Common myeloid progenitor, CD34-positive (primary cell): ENCODE data around the gene HTR3B.
"Not testable (repeated sequence)": the region's sequence is repeated elsewhere in the genome, so short reads cannot be mapped to it uniquely, and the experiment has no call there.

Source experiments
- CTCF ChIA-PET: fragments of 350-600 bp; sonication (Branson Sonifier 250); formaldehyde crosslinking; loops from one replicate; lab custom pipeline; 2021; ENCODE audit warnings: antibody characterized with exemption; lab: Charles Lee
- POLR2A ChIA-PET: fragments of 350-600 bp; sonication (Branson Sonifier 250); formaldehyde crosslinking; loops from one replicate; lab custom pipeline; 2021; ENCODE audit warnings: antibody characterized with exemption; lab: Charles Lee
- DNase-seq, 3 donors: peaks; one replicate each; pipeline versions ENCODE4 v3.0.0 to v3.0.0-alpha.2; 2013
- H3K27ac ChIP-seq, 2 experiments: 1 replicate in 1 of 2; 2 replicates in 1 of 2; pipeline ENCODE4 v1.7.0; 2013; ENCODE audit warnings: inconsistent platforms in 2 of 2, low read length in 2 of 2, mild to moderate bottlenecking in 2 of 2, low read depth in 1 of 2, moderate library complexity in 1 of 2; ENCODE audit not compliant: severe bottlenecking in 2 of 2, insufficient read depth in 1 of 2, poor library complexity in 1 of 2
- H3K27me3 ChIP-seq, 5 experiments: replicated peaks in 2 of 5; 1 replicate in 3 of 5; 2 replicates in 2 of 5; pipeline versions ENCODE4 v1.6.1 to v1.7.0; 2013; ENCODE audit warnings: low read length in 4 of 5, mild to moderate bottlenecking in 2 of 5, moderate library complexity in 2 of 5, inconsistent platforms in 1 of 5; ENCODE audit not compliant: insufficient read depth in 5 of 5, control insufficient read depth in 4 of 5
- H3K36me3 ChIP-seq, 4 experiments: 1 replicate in 2 of 4; 2 replicates in 2 of 4; pipeline versions ENCODE4 v1.6.1 to v1.7.0; 2013; ENCODE audit warnings: low read length in 3 of 4, control low read depth in 1 of 4, mild to moderate bottlenecking in 1 of 4; ENCODE audit not compliant: control insufficient read depth in 4 of 4, insufficient read depth in 4 of 4
- H3K4me1 ChIP-seq, 4 experiments: 1 replicate in 3 of 4; 2 replicates in 1 of 4; pipeline versions ENCODE4 v1.6.1 to v1.7.1; 2013; ENCODE audit warnings: low read length in 3 of 4, mild to moderate bottlenecking in 3 of 4, control low read depth in 1 of 4, inconsistent platforms in 1 of 4, moderate library complexity in 1 of 4; ENCODE audit not compliant: control insufficient read depth in 4 of 4, insufficient read depth in 4 of 4; ENCODE audit errors: control extremely low read depth in 1 of 4
- H3K4me3 ChIP-seq, 7 experiments: 1 replicate in 4 of 7; 2 replicates in 3 of 7; pipeline versions ENCODE4 v1.5.1 to v1.7.0; 2013; ENCODE audit warnings: mild to moderate bottlenecking in 7 of 7, low read length in 6 of 7, moderate library complexity in 6 of 7, inconsistent platforms in 2 of 7, low read depth in 2 of 7, control low read depth in 1 of 7; ENCODE audit not compliant: insufficient read depth in 4 of 7, control insufficient read depth in 1 of 7; ENCODE audit errors: extremely low read depth in 1 of 7
- H3K9me3 ChIP-seq, 5 experiments: 1 replicate in 4 of 5; 2 replicates in 1 of 5; pipeline versions ENCODE4 v1.6.1 to v1.7.1; 2013; ENCODE audit warnings: low read length in 4 of 5, mild to moderate bottlenecking in 2 of 5, inconsistent platforms in 1 of 5, low read depth in 1 of 5, moderate library complexity in 1 of 5; ENCODE audit not compliant: control insufficient read depth in 4 of 5, insufficient read depth in 2 of 5; ENCODE audit errors: control extremely low read depth in 1 of 5
- WGBS: methylation state at CpG from one replicate; pipeline ENCODE4 v1.1.5; 2013; ENCODE audit not compliant: insufficient coverage; 5-methylcytosine and 5-hydroxymethylcytosine counted together

The HTR3B gene

GRCh38 chr11:113911491-113911890 lies 6.9 kb downstream of the HTR3B start:
- H3K36me3 ChIP-seq, H3K4me3 ChIP-seq, H3K9me3 ChIP-seq, H3K27me3 ChIP-seq, DNase-seq, CTCF ChIA-PET, H3K27ac ChIP-seq, POLR2A ChIA-PET, H3K4me1 ChIP-seq: not testable (repeated sequence)
- 94% methylated on average over 4 of the region's 9 CpGs for WGBS

DNA sequence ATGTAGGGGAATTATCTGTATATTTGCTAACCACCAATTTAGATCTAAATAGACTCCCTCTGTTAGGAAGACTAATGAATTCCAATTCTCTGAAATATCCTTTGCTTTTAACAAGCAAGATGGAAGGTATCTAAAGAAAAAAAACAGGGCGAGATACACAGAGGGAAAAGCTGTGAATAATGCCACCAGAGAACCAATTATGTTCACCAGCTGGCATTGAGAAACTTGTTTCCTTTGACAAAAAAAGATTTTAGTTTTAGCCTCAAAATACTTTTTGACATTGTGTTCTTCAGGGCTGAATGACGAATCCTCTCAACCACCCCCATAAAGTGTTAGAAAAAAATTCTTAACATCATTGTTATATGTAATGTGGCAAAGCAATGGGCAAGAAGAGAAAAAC lies 19.0 kb downstream of the HTR3B start:
- Histone ChIP-seq H3K4me1 (no peaks in the 10 kb centered on the region), H3K9me3 (no peaks in the 10 kb centered on the region), H3K27me3 (peaks cover 0 to 6% (median 0%) of the 10 kb centered on the region in 5 experiments), H3K27ac (no peak overlapping the region), H3K36me3 (no peaks in the 10 kb centered on the region), H3K4me3 (no peak overlapping the region)
- ChIA-PET POLR2A (no interaction called here), CTCF (no interaction called here)
- WGBS = 88% methylated on average over 1 of the region's 2 CpGs
- DNase-seq = no peak

- ChIA-PET POLR2A (no interaction called here), CTCF (no interaction called here)
- Histone ChIP-seq H3K9me3 (no peaks in the 10 kb centered on the region), H3K36me3 (no peaks in the 10 kb centered on the region), H3K4me1 (no peaks in the 10 kb centered on the region), H3K27me3 (peaks cover 0 to 6% (median 0%) of the 10 kb centered on the region in 5 experiments), H3K4me3 (no peak overlapping the region), H3K27ac (no peak overlapping the region)
- 94% methylated on average over 8 of the region's 12 CpGs for WGBS
- DNase-seq = no peak
These were observed 21.9 kb downstream of the HTR3B start for GRCh38 chr11:113926273-113927197.

- CTCF ChIA-PET = no interaction called here
- Histone ChIP-seq H3K27ac (no peak overlapping the region), H3K27me3 (peaks cover 0 to 3% (median 2%) of the 10 kb centered on the region in 5 experiments), H3K4me1 (no peaks in the 10 kb centered on the region), H3K9me3 (no peaks in the 10 kb centered on the region), H3K36me3 (no peaks in the 10 kb centered on the region), H3K4me3 (no peak overlapping the region)
- no peak for DNase-seq
- POLR2A ChIA-PET = no interaction called here
- 63% methylated on average over 4 of the region's 5 CpGs for WGBS
These were observed 23.7 kb downstream of the HTR3B start for GRCh38 chr11:113928311-113928710.

GRCh38 chr11:113932788-113933187 lies 28.2 kb downstream of the HTR3B start:
- Histone ChIP-seq H3K4me1 (no peaks in the 10 kb centered on the region), H3K27ac (no peak overlapping the region), H3K9me3 (no peaks in the 10 kb centered on the region), H3K36me3 (no peaks in the 10 kb centered on the region), H3K27me3 (peaks cover 0 to 5% (median 1%) of the 10 kb centered on the region in 5 experiments), H3K4me3 (no peak overlapping the region)
- ChIA-PET CTCF (no interaction called here), POLR2A (no interaction called here)
- WGBS = 94% methylated on average over 5 of the region's 7 CpGs
- no peak for DNase-seq

GRCh38 chr11:113934193-113934592 lies 29.6 kb downstream of the HTR3B start:
- H3K9me3 ChIP-seq, POLR2A ChIA-PET, H3K27me3 ChIP-seq, H3K36me3 ChIP-seq, H3K27ac ChIP-seq, DNase-seq, H3K4me3 ChIP-seq, CTCF ChIA-PET, H3K4me1 ChIP-seq: not testable (repeated sequence)
- WGBS = 100% methylated on average over 1 of the region's 3 CpGs

DNA sequence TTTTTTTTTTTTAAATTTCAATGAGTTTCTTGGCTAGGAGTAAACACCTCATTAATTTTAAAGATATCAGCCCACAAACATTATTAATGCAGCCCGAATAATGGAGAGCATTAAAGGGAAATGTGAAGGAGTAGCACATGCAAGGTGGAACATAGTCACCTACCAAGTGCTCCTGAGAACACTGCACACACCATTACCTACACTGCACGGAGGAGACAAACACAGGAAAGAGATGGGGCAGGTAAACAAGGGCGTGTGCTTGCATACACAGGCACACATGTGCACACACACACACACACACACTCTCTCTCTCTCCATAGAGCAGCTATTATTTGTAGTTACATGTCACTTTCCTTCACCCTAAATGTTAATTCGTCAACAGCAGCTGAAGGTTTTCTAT lies 30.2 kb downstream of the HTR3B start:
- Histone ChIP-seq H3K4me1 (no peaks in the 10 kb centered on the region), H3K36me3 (no peaks in the 10 kb centered on the region), H3K4me3 (no peak overlapping the region), H3K27ac (no peak overlapping the region), H3K9me3 (no peaks in the 10 kb centered on the region), H3K27me3 (peaks cover 0 to 5% (median 2%) of the 10 kb centered on the region in 5 experiments)
- ChIA-PET CTCF (no interaction called here), POLR2A (no interaction called here)
- DNase-seq = no peak
- 100% methylated on average over 1 of the region's 4 CpGs for WGBS
